Measurements from ENCODE around the gene IL2RA. TPM values are rescaled to one million over a fixed set of nuclear protein-coding genes. Genes with fewer than 3 reads are reported as not detected.
A peak's percentile ranks its signal among the peaks of the same experiment; 100 is the strongest.
"Not testable (repeated sequence)": the region's sequence is repeated elsewhere in the genome, so short reads cannot be mapped to it uniquely, and the experiment has no call there.

IL2RA gene
- total RNA-seq, 3 donors from 2014 or later (not counting 1 experiment from before 2014, with no cell fraction given) = 3.4 to 11.2 (median 3.7) TPM

DNA sequence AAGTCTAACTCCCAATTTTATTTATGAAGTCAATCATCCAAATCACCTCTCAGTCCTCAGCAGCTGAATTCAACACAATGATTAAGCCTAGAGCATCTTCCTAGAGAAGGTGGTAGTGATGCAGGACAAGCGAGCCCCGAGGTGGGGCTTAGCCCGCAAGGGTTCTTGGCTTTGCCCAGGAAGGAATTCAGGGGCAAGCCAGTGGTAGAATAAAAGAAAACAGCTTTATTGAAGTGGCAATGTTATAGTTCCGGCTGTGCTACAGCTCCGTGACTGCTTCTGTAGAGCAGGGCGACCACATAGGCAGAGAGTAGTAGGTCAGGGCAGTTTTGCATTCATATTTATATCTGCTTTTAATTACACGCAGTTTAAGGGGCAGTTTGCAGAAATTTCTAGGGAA lies 18.1 kb downstream of the IL2RA start:
- TF ChIP-seq, protein P1, sequence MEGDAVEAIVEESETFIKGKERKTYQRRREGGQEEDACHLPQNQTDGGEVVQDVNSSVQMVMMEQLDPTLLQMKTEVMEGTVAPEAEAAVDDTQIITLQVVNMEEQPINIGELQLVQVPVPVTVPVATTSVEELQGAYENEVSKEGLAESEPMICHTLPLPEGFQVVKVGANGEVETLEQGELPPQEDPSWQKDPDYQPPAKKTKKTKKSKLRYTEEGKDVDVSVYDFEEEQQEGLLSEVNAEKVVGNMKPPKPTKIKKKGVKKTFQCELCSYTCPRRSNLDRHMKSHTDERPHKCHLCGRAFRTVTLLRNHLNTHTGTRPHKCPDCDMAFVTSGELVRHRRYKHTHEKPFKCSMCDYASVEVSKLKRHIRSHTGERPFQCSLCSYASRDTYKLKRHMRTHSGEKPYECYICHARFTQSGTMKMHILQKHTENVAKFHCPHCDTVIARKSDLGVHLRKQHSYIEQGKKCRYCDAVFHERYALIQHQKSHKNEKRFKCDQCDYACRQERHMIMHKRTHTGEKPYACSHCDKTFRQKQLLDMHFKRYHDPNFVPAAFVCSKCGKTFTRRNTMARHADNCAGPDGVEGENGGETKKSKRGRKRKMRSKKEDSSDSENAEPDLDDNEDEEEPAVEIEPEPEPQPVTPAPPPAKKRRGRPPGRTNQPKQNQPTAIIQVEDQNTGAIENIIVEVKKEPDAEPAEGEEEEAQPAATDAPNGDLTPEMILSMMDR (IDR thresholded peaks at IDR 0.05) = no peak
- Mint-ChIP-seq H3K36me3 (peaks cover 3% of the 10 kb centered on the region), H3K9me3 (no peaks in the 10 kb centered on the region), H3K4me3 (no peak overlapping the region), H3K27ac (no peak overlapping the region), H3K27me3 (ENCODE audit: low read depth in 2 of 2) (peaks cover 11 to 25% of the 10 kb centered on the region in 2 donors), H3K4me1 (peaks cover 4 to 15% of the 10 kb centered on the region in 2 donors)
- ATAC-seq (peak in 2 of 3 donors; percentile 24 to 32), DNase-seq (peak in 1 of 2 donors; percentile 40)
- intact Hi-C loops (cut with micrococcal nuclease) = no loop called here
- Histone ChIP-seq H3K4me3 (ENCODE audit: low read length) (no peak overlapping the region), H3K27me3 (ENCODE audit: control insufficient read depth, insufficient read depth, low read length) (peaks cover 3% of the 10 kb centered on the region), H3K27ac (ENCODE audit: low read length) (no peak overlapping the region), H3K9me3 (ENCODE audit: control insufficient read depth, insufficient read depth, low read length) (no peaks in the 10 kb centered on the region), H3K4me1 (ENCODE audit: control insufficient read depth, insufficient read depth, low read length) (peaks cover 26% of the 10 kb centered on the region), H3K36me3 (ENCODE audit: control insufficient read depth, insufficient read depth, low read length) (no peaks in the 10 kb centered on the region)
- 44% methylated on average over 7 of the region's 7 CpGs for WGBS (ENCODE audit: insufficient coverage)

DNA sequence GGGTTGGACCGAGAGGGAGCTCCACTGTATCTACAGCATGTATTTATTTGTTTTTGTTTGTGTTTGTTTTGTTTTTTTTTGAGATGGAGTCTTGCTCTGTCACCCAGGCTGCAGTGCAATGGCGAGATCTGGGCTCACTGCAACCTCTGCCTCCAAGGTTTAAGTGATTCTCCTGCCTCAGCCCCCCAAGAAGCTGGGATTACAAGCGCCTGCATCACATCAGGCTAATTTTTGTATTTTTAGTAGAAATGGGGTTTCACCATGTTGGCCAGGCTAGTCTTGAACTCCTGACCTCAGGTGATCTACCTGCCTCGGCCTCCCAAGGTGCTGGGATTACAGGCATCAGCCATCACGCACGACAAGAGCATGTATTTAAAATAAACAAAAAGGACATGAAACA lies 18.8 kb downstream of the IL2RA start:
- H3K36me3 ChIP-seq (ENCODE audit: control insufficient read depth, insufficient read depth, low read length); H3K27ac Mint-ChIP-seq; H3K9me3 Mint-ChIP-seq; ATAC-seq; intact Hi-C loops (cut with micrococcal nuclease); H3K27me3 ChIP-seq (ENCODE audit: control insufficient read depth, insufficient read depth, low read length); H3K4me3 ChIP-seq (ENCODE audit: low read length); H3K4me3 Mint-ChIP-seq; DNase-seq; H3K27ac ChIP-seq (ENCODE audit: low read length); H3K36me3 Mint-ChIP-seq; H3K9me3 ChIP-seq (ENCODE audit: control insufficient read depth, insufficient read depth, low read length): not testable (repeated sequence)
- H3K4me1 Mint-ChIP-seq = peaks cover 9 to 22% of the 10 kb centered on the region in 2 donors
- 98% methylated on average over 6 of the region's 6 CpGs for WGBS (ENCODE audit: insufficient coverage)
- H3K4me1 ChIP-seq (ENCODE audit: control insufficient read depth, insufficient read depth, low read length) = peaks cover 23% of the 10 kb centered on the region
- peaks cover 11 to 32% of the 10 kb centered on the region in 2 donors for H3K27me3 Mint-ChIP-seq (ENCODE audit: low read depth in 2 of 2)

DNA sequence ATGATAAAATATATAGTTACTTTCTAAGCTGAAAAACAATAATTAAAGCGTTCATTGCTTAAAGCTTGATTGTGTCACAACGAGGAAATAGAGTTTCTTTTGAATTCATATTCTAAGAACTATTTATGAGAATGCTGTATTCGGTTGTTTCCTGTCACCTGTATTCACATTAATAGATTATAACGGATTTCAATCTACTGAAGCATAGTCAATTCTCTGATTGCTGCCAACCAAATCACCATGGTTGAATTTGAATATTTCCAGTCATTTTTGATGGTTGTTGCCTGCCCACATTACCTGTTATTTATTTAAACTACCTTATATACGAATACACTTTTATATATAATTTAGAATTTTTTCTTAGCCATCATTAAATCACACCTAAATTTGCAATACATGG lies 22.0 kb downstream of the IL2RA start:
- Histone ChIP-seq H3K27ac (ENCODE audit: low read length) (no peak overlapping the region), H3K27me3 (ENCODE audit: control insufficient read depth, insufficient read depth, low read length) (peaks cover 3% of the 10 kb centered on the region), H3K9me3 (ENCODE audit: control insufficient read depth, insufficient read depth, low read length) (no peaks in the 10 kb centered on the region), H3K4me1 (ENCODE audit: control insufficient read depth, insufficient read depth, low read length) (peaks cover 34% of the 10 kb centered on the region), H3K4me3 (ENCODE audit: low read length) (no peak overlapping the region), H3K36me3 (ENCODE audit: control insufficient read depth, insufficient read depth, low read length) (no peaks in the 10 kb centered on the region)
- Mint-ChIP-seq H3K4me3 (no peak overlapping the region), H3K9me3 (no peaks in the 10 kb centered on the region), H3K36me3 (peaks cover 12% of the 10 kb centered on the region), H3K27me3 (ENCODE audit: low read depth in 2 of 2) (peaks cover 9 to 35% of the 10 kb centered on the region in 2 donors), H3K4me1 (peaks cover 22 to 35% of the 10 kb centered on the region in 2 donors), H3K27ac (no peak overlapping the region)
- ATAC-seq (no peak), DNase-seq (no peak)
- intact Hi-C loops (cut with micrococcal nuclease) = no loop called here
- 80% methylated on average over 2 of the region's 5 CpGs for WGBS (ENCODE audit: insufficient coverage)
- TF ChIP-seq, protein P1 (IDR thresholded peaks at IDR 0.05) = no peak

DNA sequence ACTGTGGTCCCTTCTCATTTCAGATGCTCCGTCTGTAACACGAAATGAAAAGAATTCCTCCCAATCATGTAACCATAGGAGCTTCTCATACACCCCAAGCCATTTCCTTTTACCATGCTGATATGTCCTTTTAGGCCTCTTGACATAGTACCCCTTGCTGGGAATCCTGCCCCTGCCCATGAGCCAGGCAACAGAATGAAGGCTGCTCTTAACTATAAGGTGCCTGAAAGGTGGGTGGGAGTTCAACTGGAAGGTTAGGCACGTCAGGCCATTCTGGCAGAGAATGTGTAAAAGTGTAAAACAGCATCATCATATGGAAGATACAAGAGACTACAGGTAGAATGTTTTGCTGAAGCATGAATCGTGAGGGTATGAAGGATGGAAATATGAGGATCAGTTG lies 22.5 kb downstream of the IL2RA start:
- TF ChIP-seq, protein P1 (IDR thresholded peaks at IDR 0.05) = no peak
- H3K27ac Mint-ChIP-seq = no peak overlapping the region

More for the DNA sequence above, 22.5 kb downstream of the IL2RA start:
- H3K4me3 ChIP-seq (ENCODE audit: low read length) = no peak overlapping the region
- Mint-ChIP-seq H3K4me3 (no peak overlapping the region), H3K9me3 (no peaks in the 10 kb centered on the region), H3K36me3 (peaks cover 12% of the 10 kb centered on the region), H3K27me3 (ENCODE audit: low read depth in 2 of 2) (peaks cover 9 to 39% of the 10 kb centered on the region in 2 donors), H3K4me1 (peaks cover 22 to 31% of the 10 kb centered on the region in 2 donors)
- ATAC-seq (no peak), DNase-seq (no peak)
- H3K27me3 ChIP-seq (ENCODE audit: control insufficient read depth, insufficient read depth, low read length) = peaks cover 3% of the 10 kb centered on the region
- intact Hi-C loops (cut with micrococcal nuclease) = no loop called here
- no peaks in the 10 kb centered on the region for H3K36me3 ChIP-seq (ENCODE audit: control insufficient read depth, insufficient read depth, low read length)
- peaks cover 29% of the 10 kb centered on the region for H3K4me1 ChIP-seq (ENCODE audit: control insufficient read depth, insufficient read depth, low read length)
- no peaks in the 10 kb centered on the region for H3K9me3 ChIP-seq (ENCODE audit: control insufficient read depth, insufficient read depth, low read length)
- no peak overlapping the region for H3K27ac ChIP-seq (ENCODE audit: low read length)
- 93% methylated on average over 4 of the region's 4 CpGs for WGBS (ENCODE audit: insufficient coverage)

Measured in natural killer cell (primary cell).